ENCODE data around the gene UCHL5.

GRCh38 chr1:193086342-193086741 lies 27.2 kb upstream of the UCHL5 start:
- no peak for TF ChIP-seq POLR2AphosphoS5 (IDR thresholded peaks at IDR 0.05; ENCODE audit: low read depth)
- TF ChIP-seq REST (IDR thresholded peaks at IDR 0.05; ENCODE audit: insufficient replicate concordance, low read depth) = no peak
- TF ChIP-seq CTCF (IDR thresholded peaks at IDR 0.05; ENCODE audit: insufficient read depth, low read length) = no peak
- no peak for TF ChIP-seq SPI1 (IDR thresholded peaks at IDR 0.05; ENCODE audit: borderline replicate concordance, low read depth)
- TF ChIP-seq GABPA (IDR thresholded peaks at IDR 0.05; ENCODE audit: low read depth) = no peak
